SJCRH30 (cell line): ENCODE measurements around the gene DAPK1. TPM values are rescaled to one million over a fixed set of nuclear protein-coding genes. Genes with fewer than 3 reads are reported as not detected.

Experiments used
- DNase-seq, 2 experiments: peaks; one replicate each; pipeline ENCODE4 v3.0.0-alpha.2; 2015 to 2020
- H3K27ac ChIP-seq: fragments of 250-450 bp; sonication (Bioruptor Pico); 2 replicates; pipeline ENCODE4 v1.5.1; 2020; ENCODE audit warnings: mild to moderate bottlenecking, moderate library complexity
- H3K27me3 ChIP-seq: fragments of 250-450 bp; sonication (Bioruptor Pico); 2 replicates; pipeline ENCODE4 v1.5.1; 2020; ENCODE audit warnings: mild to moderate bottlenecking, moderate library complexity
- H3K36me3 ChIP-seq: fragments of 250-450 bp; sonication (Bioruptor Pico); 2 replicates; pipeline ENCODE4 v1.5.1; 2020; ENCODE audit warnings: mild to moderate bottlenecking, moderate library complexity
- H3K4me1 ChIP-seq: fragments of 250-450 bp; sonication (Bioruptor Pico); 2 replicates; pipeline ENCODE4 v1.5.1; 2020; ENCODE audit warnings: mild to moderate bottlenecking, moderate library complexity
- H3K4me3 ChIP-seq: fragments of 250-450 bp; sonication (Bioruptor Pico); 2 replicates; pipeline ENCODE4 v1.5.1; 2020; ENCODE audit warnings: mild to moderate bottlenecking, moderate library complexity
- H3K9me3 ChIP-seq: fragments of 250-450 bp; sonication (Bioruptor Pico); replicated peaks from 2 replicates; pipeline ENCODE4 v1.5.1; 2020; ENCODE audit warnings: mild to moderate bottlenecking, moderate library complexity
- total RNA-seq: library from RNA; depleted of rRNA; stranded (reverse); fragments of >200 nt; shearing (Covaris generic); gene quantifications from 2 replicates; pipeline ENCODE4 v1.2.3, GENCODE V29; 2014

The DAPK1 gene
- total RNA-seq, 1 experiment from 2014 or later = 73.5 TPM

DNA sequence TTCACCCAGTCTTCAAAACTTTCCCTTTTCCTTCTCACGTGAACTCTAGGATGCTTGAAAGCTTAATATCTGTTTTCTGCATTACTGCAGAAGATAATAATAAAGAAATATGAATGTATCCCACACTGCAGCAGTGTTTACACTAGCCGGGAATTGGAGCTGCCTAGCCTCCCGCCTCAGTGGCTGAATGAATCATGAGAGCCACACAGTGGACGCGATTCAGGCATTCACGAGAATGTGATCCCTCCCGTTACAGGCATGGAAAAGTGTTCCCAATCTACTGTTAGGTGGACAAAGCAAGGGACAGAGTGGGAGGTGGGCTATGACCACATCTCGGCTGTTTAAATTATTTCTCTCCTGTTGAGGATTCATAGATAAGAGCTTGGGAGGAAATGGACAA, 158.8 kb downstream of the DAPK1 start:
- H3K36me3 ChIP-seq = peaks cover 27% of the 10 kb centered on the region

DNA sequence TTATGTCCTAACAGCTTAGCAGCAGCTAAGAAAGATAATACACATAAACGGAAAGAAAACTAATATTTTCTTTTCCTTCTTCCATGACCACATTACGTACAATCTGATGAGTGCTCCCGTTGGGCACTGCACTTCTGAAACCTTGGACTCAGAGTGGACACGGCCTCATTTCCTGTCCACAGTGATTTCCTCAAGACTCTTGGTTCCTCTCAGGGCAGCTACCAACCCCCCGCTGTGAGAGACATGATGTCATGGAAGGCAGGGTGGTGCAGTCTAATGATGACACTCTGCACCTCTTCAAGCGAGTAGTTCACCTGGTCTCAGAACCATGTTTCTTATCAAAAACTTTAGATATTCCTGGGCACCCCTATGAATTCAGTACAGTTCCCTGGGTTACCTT, 159.5 kb downstream of the DAPK1 start:
- Histone ChIP-seq H3K27me3 (no peaks in the 10 kb centered on the region), H3K27ac (no peak overlapping the region), H3K4me3 (no peak overlapping the region), H3K9me3 (no peaks in the 10 kb centered on the region), H3K36me3 (peaks cover 27% of the 10 kb centered on the region), H3K4me1 (peaks cover 3% of the 10 kb centered on the region; the same call in 1 of the 2 replicates)
- DNase-seq = no peak

More for the DNA sequence above, 158.8 kb downstream of the DAPK1 start:
- no peak for DNase-seq
- Histone ChIP-seq H3K27ac (no peak overlapping the region), H3K27me3 (no peaks in the 10 kb centered on the region), H3K4me1 (no peaks in the 10 kb centered on the region), H3K9me3 (no peaks in the 10 kb centered on the region), H3K4me3 (no peak overlapping the region)

DNA sequence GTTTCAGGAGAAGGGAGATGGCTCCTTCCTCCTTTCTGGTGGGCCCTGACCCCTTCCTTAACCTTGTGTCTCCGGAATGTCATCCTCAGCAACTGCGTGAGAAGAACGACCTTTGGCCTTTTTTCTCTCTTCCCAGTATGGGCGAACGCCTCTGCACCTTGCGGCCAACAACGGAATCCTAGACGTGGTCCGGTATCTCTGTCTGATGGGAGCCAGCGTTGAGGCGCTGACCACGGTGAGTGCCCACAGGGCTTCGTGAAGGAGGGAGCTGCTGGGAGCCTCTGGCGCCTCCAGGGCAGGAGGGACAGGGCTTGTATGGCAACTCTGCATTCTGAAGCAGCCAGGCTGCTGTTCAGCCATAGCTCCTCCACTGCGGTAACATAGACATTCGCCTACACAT, 160.2 kb downstream of the DAPK1 start:
- Histone ChIP-seq H3K27me3 (no peaks in the 10 kb centered on the region), H3K9me3 (no peaks in the 10 kb centered on the region), H3K36me3 (peaks cover 27% of the 10 kb centered on the region), H3K4me3 (no peak overlapping the region), H3K4me1 (peaks cover 7% of the 10 kb centered on the region; the same call in 1 of the 2 replicates), H3K27ac (no peak overlapping the region)
- DNase-seq = no peak

DNA sequence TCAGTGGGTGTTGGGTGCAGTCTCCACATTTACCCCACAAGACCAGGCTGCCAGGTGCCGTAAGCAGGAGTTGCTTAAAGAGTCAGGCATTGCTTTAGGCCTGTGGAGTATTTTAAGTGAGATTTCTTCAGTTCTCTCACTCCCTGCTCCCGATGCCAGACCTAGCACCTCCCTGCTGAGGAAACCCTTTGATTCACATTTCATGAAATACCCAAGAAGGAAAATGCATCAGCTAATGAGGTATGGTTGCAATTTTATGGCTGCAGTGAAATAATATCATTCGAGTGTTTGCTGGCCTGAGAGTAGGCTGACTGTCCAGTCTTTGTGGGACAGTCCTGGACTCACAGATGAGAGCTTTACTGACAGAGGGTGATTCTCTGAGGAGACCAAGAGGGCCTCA, 160.8 kb downstream of the DAPK1 start:
- Histone ChIP-seq H3K27me3 (no peaks in the 10 kb centered on the region), H3K27ac (no peak overlapping the region), H3K36me3 (peaks cover 27% of the 10 kb centered on the region), H3K9me3 (no peaks in the 10 kb centered on the region), H3K4me1 (peaks cover 7% of the 10 kb centered on the region; the same call in 1 of the 2 replicates), H3K4me3 (no peak overlapping the region)
- DNase-seq = no peak

DNA sequence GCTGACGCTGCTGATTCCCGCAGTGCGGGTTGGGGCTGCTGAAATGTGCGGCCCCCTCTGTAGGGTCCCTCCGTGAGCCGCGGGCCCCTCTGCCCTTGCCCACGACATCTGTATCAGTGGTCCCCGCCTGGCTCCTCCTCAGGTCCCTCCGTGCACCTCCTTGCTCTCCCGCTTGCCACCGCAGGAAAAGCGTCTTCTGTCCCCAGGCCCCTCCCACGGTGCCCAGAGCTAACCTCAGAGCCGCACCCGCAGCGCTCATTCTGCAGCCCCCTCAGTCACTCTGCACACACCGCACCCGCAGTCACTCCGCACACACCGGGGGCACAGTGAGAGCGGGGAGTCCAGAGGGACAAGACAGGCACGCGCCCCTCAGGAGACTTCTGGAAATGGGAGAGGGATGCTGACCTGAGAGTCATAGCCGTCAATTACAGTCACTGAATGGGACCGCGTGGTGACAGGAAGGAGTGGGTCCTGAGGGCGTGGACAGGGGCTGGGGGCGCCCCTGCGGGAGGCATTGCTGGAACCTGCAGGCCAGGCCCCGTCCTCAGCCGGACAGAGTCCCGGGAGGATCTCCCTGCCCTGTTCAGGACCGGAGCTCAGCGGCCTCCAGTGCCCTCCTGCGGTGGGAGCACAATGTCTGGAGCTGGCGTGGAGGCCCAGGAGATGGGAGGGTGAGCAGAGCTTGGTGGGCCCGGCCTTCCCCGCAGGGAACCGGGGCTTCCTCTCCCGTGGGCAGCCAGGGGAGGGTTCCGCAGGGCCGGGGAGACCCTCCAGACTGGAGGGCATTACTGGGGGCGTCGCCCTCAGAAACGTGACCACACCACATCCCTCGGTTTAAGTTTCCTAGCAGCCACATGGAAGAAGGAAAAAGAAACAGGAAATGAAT, 162.1 kb downstream of the DAPK1 start:
- peaks cover 26% of the 10 kb centered on the region for H3K36me3 ChIP-seq
- H3K4me1 ChIP-seq = peaks cover 7% of the 10 kb centered on the region; the same call in 1 of the 2 replicates
- H3K4me3 ChIP-seq = no peak overlapping the region
- H3K9me3 ChIP-seq = no peaks in the 10 kb centered on the region
- no peak overlapping the region for H3K27ac ChIP-seq
- H3K27me3 ChIP-seq = no peaks in the 10 kb centered on the region
- DNase-seq = no peak

DNA sequence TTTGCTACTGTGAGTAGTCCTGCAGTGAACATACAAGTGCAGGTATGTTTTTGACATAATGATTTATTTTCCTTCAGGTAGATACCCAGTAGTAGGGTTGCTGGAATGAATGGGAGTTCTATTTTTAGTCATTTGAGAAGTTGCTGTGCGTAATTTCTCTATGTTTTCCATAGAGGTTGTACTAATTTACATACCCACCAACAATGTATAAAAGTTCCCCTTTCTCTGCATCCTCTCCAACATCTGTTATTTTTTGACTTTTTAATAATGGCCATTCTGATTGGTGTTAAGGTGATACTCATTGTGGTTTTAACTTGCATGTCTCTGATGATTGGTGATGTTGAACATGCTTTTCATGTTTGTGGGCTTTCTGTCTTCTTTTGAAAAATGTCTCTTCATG, 163.6 kb downstream of the DAPK1 start:
- Histone ChIP-seq H3K36me3 (peaks cover 32% of the 10 kb centered on the region), H3K27ac (no peak overlapping the region), H3K4me3 (no peak overlapping the region), H3K27me3 (no peaks in the 10 kb centered on the region), H3K4me1 (peaks cover 7% of the 10 kb centered on the region; the same call in 1 of the 2 replicates), H3K9me3 (no peaks in the 10 kb centered on the region)
- DNase-seq = no peak

DNA sequence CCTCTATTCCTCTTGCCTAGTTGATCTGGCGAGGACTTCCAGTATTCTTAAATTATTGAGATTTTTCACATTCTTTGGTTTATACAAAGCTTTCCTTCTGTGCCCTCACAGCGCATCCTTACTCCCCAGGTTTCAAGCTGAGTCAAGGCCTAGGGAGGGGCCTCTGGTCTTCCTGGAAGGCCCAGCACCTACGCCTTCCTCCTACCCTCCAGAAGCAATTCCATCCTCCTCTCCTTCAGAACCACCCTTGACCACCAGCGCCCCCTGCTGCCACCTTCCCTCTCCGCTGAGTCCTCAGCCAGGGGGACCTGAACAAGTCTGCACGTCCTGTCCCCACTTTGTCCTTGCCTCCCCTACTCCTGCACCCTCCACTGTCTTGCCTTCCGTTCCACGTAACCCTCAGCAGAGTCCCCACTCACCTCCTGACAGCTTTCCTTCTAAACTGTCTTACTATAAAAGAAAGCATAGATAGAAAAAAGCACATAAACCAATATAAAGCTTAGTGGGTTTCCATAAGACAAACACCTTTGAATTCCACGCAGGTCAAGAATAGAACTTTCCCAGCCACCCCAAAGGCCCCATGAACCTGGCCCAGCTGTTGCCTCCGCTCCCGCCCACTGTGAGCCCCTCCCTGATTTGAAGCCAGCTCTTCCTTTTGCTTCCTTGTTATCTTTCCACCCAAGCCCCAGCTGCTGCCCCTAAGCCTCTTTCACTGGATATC, 165.3 kb downstream of the DAPK1 start:
- Histone ChIP-seq H3K27ac (no peak overlapping the region), H3K27me3 (no peaks in the 10 kb centered on the region), H3K4me3 (no peak overlapping the region), H3K36me3 (peaks cover 38% of the 10 kb centered on the region), H3K4me1 (peaks cover 7% of the 10 kb centered on the region; the same call in 1 of the 2 replicates), H3K9me3 (no peaks in the 10 kb centered on the region)
- DNase-seq = peak; percentile 86 to 90

DNA sequence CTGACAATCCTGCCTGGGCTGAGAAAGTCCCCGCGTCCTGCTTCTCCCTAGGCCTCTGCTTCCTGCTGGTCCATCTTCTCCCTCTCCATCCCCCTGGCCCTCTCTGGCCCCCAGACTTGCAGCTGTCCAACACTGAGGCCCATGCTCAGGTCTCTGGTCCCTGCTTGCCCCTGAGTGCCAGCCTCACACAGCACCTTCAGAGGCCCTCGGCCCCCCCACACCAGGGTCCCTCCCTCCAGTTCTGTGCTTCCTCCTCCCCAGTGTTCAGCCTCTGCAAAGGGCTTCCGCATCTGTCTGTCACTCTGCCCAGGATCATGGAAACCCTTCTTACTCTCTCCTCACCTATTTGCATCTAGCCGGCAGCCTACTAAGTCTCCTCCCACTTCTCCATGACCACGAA, 165.9 kb downstream of the DAPK1 start:
- Histone ChIP-seq H3K36me3 (peaks cover 39% of the 10 kb centered on the region), H3K27ac (no peak overlapping the region), H3K4me3 (no peak overlapping the region), H3K27me3 (no peaks in the 10 kb centered on the region), H3K4me1 (peaks cover 7% of the 10 kb centered on the region; the same call in 1 of the 2 replicates), H3K9me3 (no peaks in the 10 kb centered on the region)
- no peak for DNase-seq

GRCh38 chr9:87664153-87665060, 166.7 kb downstream of the DAPK1 start:
- DNase-seq = no peak
- peaks cover 7% of the 10 kb centered on the region; the same call in 1 of the 2 replicates for H3K4me1 ChIP-seq
- H3K27ac ChIP-seq = no peak overlapping the region
- no peaks in the 10 kb centered on the region for H3K27me3 ChIP-seq
- peaks cover 36% of the 10 kb centered on the region for H3K36me3 ChIP-seq
- H3K9me3 ChIP-seq = no peaks in the 10 kb centered on the region
- H3K4me3 ChIP-seq = no peak overlapping the region

DNA sequence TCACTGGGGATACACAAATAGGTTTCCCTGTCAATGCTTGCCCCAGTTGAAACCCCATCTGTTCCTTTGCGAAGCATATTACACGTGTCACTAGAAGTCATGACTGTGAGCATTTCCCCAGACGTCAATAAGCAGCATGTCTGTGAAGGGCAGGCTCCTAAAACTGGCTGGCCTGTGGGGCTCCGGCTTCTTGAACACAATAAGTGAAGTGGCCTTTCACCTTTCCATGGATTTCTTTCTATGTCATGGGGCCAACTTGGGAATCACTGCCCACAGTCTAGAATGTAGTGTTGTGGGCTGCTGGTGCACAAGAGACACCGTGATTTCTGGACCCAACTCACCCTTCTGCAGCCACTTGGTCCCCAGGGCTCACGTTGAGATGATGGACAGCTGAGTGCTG, 167.8 kb downstream of the DAPK1 start:
- Histone ChIP-seq H3K36me3 (peaks cover 31% of the 10 kb centered on the region), H3K27ac (no peak overlapping the region), H3K4me1 (peaks cover 7% of the 10 kb centered on the region; the same call in 1 of the 2 replicates), H3K4me3 (no peak overlapping the region), H3K27me3 (no peaks in the 10 kb centered on the region), H3K9me3 (no peaks in the 10 kb centered on the region)
- DNase-seq = no peak

GRCh38 chr9:87667164-87667738, 169.6 kb downstream of the DAPK1 start:
- H3K4me3 ChIP-seq = no peak overlapping the region
- no peak overlapping the region for H3K27ac ChIP-seq
- peaks cover 3% of the 10 kb centered on the region; the same call in 1 of the 2 replicates for H3K4me1 ChIP-seq
- DNase-seq = peak; percentile 66 to 84
- no peaks in the 10 kb centered on the region for H3K9me3 ChIP-seq
- no peaks in the 10 kb centered on the region for H3K27me3 ChIP-seq
- H3K36me3 ChIP-seq = peaks cover 31% of the 10 kb centered on the region

GRCh38 chr9:87668222-87668621, 170.6 kb downstream of the DAPK1 start:
- no peak for DNase-seq
- Histone ChIP-seq H3K27me3 (no peaks in the 10 kb centered on the region), H3K4me3 (no peak overlapping the region), H3K9me3 (no peaks in the 10 kb centered on the region), H3K27ac (no peak overlapping the region), H3K4me1 (no peaks in the 10 kb centered on the region; the same call in 1 of the 2 replicates), H3K36me3 (peaks cover 34% of the 10 kb centered on the region)

- DNase-seq = no peak
- Histone ChIP-seq H3K27me3 (no peaks in the 10 kb centered on the region), H3K36me3 (peaks cover 34% of the 10 kb centered on the region), H3K4me1 (no peaks in the 10 kb centered on the region), H3K4me3 (no peak overlapping the region), H3K27ac (no peak overlapping the region), H3K9me3 (no peaks in the 10 kb centered on the region)
Measured at GRCh38 chr9:87668722-87669121, 171.1 kb downstream of the DAPK1 start.
